Neuronal stem cell (in vitro differentiated cells): ENCODE measurements around the gene FAF1.

Source experiments
- DNase-seq: peaks from one replicate; pipeline ENCODE4 v3.0.0-alpha.2; 2013; ENCODE audit warnings: low spot score
- H2AFZ ChIP-seq: one replicate; pipeline ENCODE4 v1.6.1; 2013; ENCODE audit warnings: mild to moderate bottlenecking, low read length, inconsistent platforms
- H2AK5ac ChIP-seq: 2 replicates; pipeline ENCODE4 v1.6.1; 2013; ENCODE audit warnings: low read depth, mild to moderate bottlenecking, inconsistent platforms, low read length, moderate library complexity, mixed read lengths
- H2BK120ac ChIP-seq: 2 replicates; pipeline ENCODE4 v1.6.1; 2013; ENCODE audit warnings: low read depth, mild to moderate bottlenecking, inconsistent platforms, low read length, moderate library complexity, mixed read lengths
- H2BK12ac ChIP-seq: one replicate; pipeline ENCODE4 v1.6.1; 2013; ENCODE audit warnings: low read length, inconsistent platforms
- H2BK15ac ChIP-seq: 2 replicates; pipeline ENCODE4 v1.6.1; 2013; ENCODE audit warnings: mild to moderate bottlenecking, low read length, inconsistent platforms, mixed read lengths
- H2BK5ac ChIP-seq: one replicate; pipeline ENCODE4 v1.6.1; 2013; ENCODE audit warnings: inconsistent platforms, mild to moderate bottlenecking, low read length, moderate library complexity
- H3K14ac ChIP-seq: one replicate; pipeline ENCODE4 v1.6.1; 2013; ENCODE audit warnings: low read length, inconsistent platforms
- H3K18ac ChIP-seq: 2 replicates; pipeline ENCODE4 v1.6.1; 2013; ENCODE audit warnings: low read length, inconsistent platforms
- H3K23ac ChIP-seq: 2 replicates; pipeline ENCODE4 v1.6.1; 2013; ENCODE audit warnings: low read depth, mild to moderate bottlenecking, mixed read lengths, low read length, inconsistent platforms; ENCODE audit not compliant: poor library complexity
- H3K27ac ChIP-seq: replicated peaks from 3 replicates; pipeline ENCODE4 v1.5.1; 2013; ENCODE audit warnings: low read length, inconsistent platforms
- H3K27me3 ChIP-seq, 3 experiments: 2 replicates each; pipeline ENCODE4 v1.6.1; 2013; ENCODE audit warnings: low read length in 3 of 3, mild to moderate bottlenecking in 2 of 3, inconsistent platforms in 1 of 3, low read depth in 1 of 3, mixed read lengths in 1 of 3, moderate library complexity in 1 of 3; ENCODE audit not compliant: control insufficient read depth in 3 of 3, insufficient read depth in 3 of 3
- H3K36me3 ChIP-seq, 2 donors: replicated peaks in 1 of 2; 2 replicates each; pipeline ENCODE4 v1.6.1; 2013; ENCODE audit warnings: low read length in 2 of 2; ENCODE audit not compliant: control insufficient read depth in 2 of 2, insufficient read depth in 2 of 2
- H3K4ac ChIP-seq: 2 replicates; pipeline ENCODE4 v1.6.1; 2013; ENCODE audit warnings: inconsistent platforms, mild to moderate bottlenecking, low read length, moderate library complexity
- H3K4me1 ChIP-seq, 2 donors: 1 replicate in 1 of 2; 2 replicates in 1 of 2; pipeline ENCODE4 v1.6.1; 2013; ENCODE audit warnings: low read length in 2 of 2, low read depth in 1 of 2; ENCODE audit not compliant: control insufficient read depth in 2 of 2, insufficient read depth in 1 of 2
- H3K4me2 ChIP-seq: one replicate; pipeline ENCODE4 v1.6.1; 2013; ENCODE audit warnings: mild to moderate bottlenecking, low read length, inconsistent platforms; ENCODE audit not compliant: insufficient read depth, poor library complexity, severe bottlenecking
- H3K4me3 ChIP-seq, 2 donors: 2 replicates each; pipeline ENCODE4 v1.5.1; 2013; ENCODE audit warnings: low read length in 2 of 2, mild to moderate bottlenecking in 2 of 2, inconsistent platforms in 1 of 2, moderate library complexity in 1 of 2
- H3K79me1 ChIP-seq: one replicate; pipeline ENCODE4 v1.6.1; 2013; ENCODE audit warnings: low read depth, mild to moderate bottlenecking, inconsistent platforms, low read length, moderate library complexity
- H3K9ac ChIP-seq: one replicate; pipeline ENCODE4 v1.6.1; 2013; ENCODE audit warnings: mild to moderate bottlenecking, low read depth, low read length, inconsistent platforms; ENCODE audit not compliant: poor library complexity
- H3K9me3 ChIP-seq, 2 donors: replicated peaks in 1 of 2; 2 replicates each; pipeline versions ENCODE3 to v1.6.1; 2013; ENCODE audit warnings: low read length in 2 of 2, mild to moderate bottlenecking in 2 of 2, inconsistent platforms in 1 of 2, low read depth in 1 of 2, mixed read lengths in 1 of 2, moderate library complexity in 1 of 2; ENCODE audit not compliant: control insufficient read depth in 2 of 2, insufficient read depth in 1 of 2
- H4K8ac ChIP-seq: one replicate; pipeline ENCODE4 v1.6.1; 2013; ENCODE audit warnings: low read depth, mild to moderate bottlenecking, inconsistent platforms, low read length, moderate library complexity
- H4K91ac ChIP-seq: one replicate; pipeline ENCODE4 v1.6.1; 2013; ENCODE audit warnings: low read length, low read depth, mild to moderate bottlenecking, inconsistent platforms; ENCODE audit not compliant: poor library complexity
- WGBS, 2 donors: extraction: QIAGEN DNeasy Blood & Tissue Kit; methylation state at CpG; one replicate each; pipeline ENCODE4 v1.1.7; 2013; ENCODE audit warnings: missing lambda C conversion rate in 2 of 2, mixed read lengths in 1 of 2; ENCODE audit not compliant: insufficient read length in 2 of 2, insufficient replicate concordance in 1 of 2; ENCODE audit errors: extremely low coverage in 2 of 2; 5-methylcytosine and 5-hydroxymethylcytosine counted together

Gene FAF1

GRCh38 chr1:50853325-50853724, 106.7 kb downstream of the FAF1 start:
- Histone ChIP-seq H3K18ac (no peak overlapping the region), H3K4ac (no peak overlapping the region), H3K4me1 (no peaks in the 10 kb centered on the region), H2BK15ac (no peak overlapping the region), H3K9me3 (no peaks in the 10 kb centered on the region), H3K9ac (no peak overlapping the region), H4K91ac (no peak overlapping the region), H2BK5ac (no peak overlapping the region), H3K4me2 (no peak overlapping the region), H2AK5ac (no peak overlapping the region), H3K79me1 (no peaks in the 10 kb centered on the region), H2BK12ac (no peak overlapping the region), H4K8ac (no peak overlapping the region), H3K27me3 (no peaks in the 10 kb centered on the region), H3K27ac (no peak overlapping the region), H3K23ac (no peak overlapping the region), H3K4me3 (no peak overlapping the region), H3K14ac (no peak overlapping the region), H2BK120ac (no peak overlapping the region), H3K36me3 (no peaks in the 10 kb centered on the region), H2AFZ (no peak overlapping the region)
- no peak for DNase-seq
- WGBS, 2 donors = no CpG with 5 or more reads among the region's 3 CpGs

GRCh38 chr1:50852889-50853288, 107.2 kb downstream of the FAF1 start:
- Histone ChIP-seq H4K8ac (no peak overlapping the region), H3K36me3 (no peaks in the 10 kb centered on the region), H3K4me2 (no peak overlapping the region), H2BK120ac (no peak overlapping the region), H2BK5ac (no peak overlapping the region), H3K4me1 (no peaks in the 10 kb centered on the region), H3K27ac (no peak overlapping the region), H3K4ac (no peak overlapping the region), H3K79me1 (no peaks in the 10 kb centered on the region), H2AK5ac (no peak overlapping the region), H4K91ac (no peak overlapping the region), H3K14ac (no peak overlapping the region), H2BK12ac (no peak overlapping the region), H3K9ac (no peak overlapping the region), H2BK15ac (no peak overlapping the region), H3K18ac (no peak overlapping the region), H2AFZ (no peak overlapping the region), H3K23ac (no peak overlapping the region), H3K9me3 (no peaks in the 10 kb centered on the region), H3K4me3 (no peak overlapping the region), H3K27me3 (no peaks in the 10 kb centered on the region)
- no CpG with 5 or more reads among the region's 1 CpG for WGBS, 2 donors
- no peak for DNase-seq

GRCh38 chr1:50851466-50851865, 108.6 kb downstream of the FAF1 start:
- no peak overlapping the region for H3K23ac ChIP-seq
- no peak overlapping the region for H4K8ac ChIP-seq
- WGBS, 2 donors = no CpG with 5 or more reads among the region's 1 CpG
- H2AFZ ChIP-seq = no peak overlapping the region
- no peak overlapping the region for H2BK5ac ChIP-seq
- no peak overlapping the region for H3K27ac ChIP-seq
- no peak overlapping the region for H4K91ac ChIP-seq
- H2BK12ac ChIP-seq = no peak overlapping the region
- no peak overlapping the region for H3K9ac ChIP-seq
- H3K4me1 ChIP-seq = no peaks in the 10 kb centered on the region
- no peak overlapping the region for H3K4me2 ChIP-seq
- H3K79me1 ChIP-seq = no peaks in the 10 kb centered on the region
- no peaks in the 10 kb centered on the region for H3K36me3 ChIP-seq
- H2BK15ac ChIP-seq = no peak overlapping the region
- H3K18ac ChIP-seq = no peak overlapping the region
- no peak overlapping the region for H3K4me3 ChIP-seq
- no peak overlapping the region for H3K14ac ChIP-seq
- H2BK120ac ChIP-seq = no peak overlapping the region
- no peak for DNase-seq
- H3K4ac ChIP-seq = no peak overlapping the region
- no peak overlapping the region for H2AK5ac ChIP-seq
- H3K27me3 ChIP-seq = no peaks in the 10 kb centered on the region
- peaks cover 0 to 3% of the 10 kb centered on the region in 2 donors for H3K9me3 ChIP-seq

DNA sequence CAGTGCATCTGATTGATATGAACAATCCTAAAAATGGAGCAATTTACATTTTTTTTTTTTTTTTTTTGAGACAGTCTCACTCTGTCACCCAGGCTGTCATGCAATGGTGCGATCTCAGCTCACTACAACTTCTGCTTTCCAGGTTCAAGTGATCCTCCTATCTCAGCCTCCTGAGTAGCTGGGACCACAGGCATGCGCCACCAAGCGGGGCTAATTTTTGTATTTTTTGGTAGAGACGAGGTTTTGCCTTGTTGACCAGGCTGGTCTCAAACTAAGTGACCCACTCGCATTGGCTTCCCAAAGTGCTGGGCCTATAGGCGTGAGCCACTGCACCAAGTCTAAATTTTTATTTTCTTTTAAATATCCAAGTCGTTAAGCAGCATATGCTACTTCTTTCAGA, 109.0 kb downstream of the FAF1 start:
- no peak overlapping the region for H2BK12ac ChIP-seq
- H3K9me3 ChIP-seq = peaks cover 2 to 3% of the 10 kb centered on the region in 2 donors
- H2BK5ac ChIP-seq = no peak overlapping the region
- no peak overlapping the region for H3K4me2 ChIP-seq
- H4K8ac ChIP-seq = no peak overlapping the region
- H3K27ac ChIP-seq = no peak overlapping the region
- H2AK5ac ChIP-seq = no peak overlapping the region
- H2BK120ac ChIP-seq = no peak overlapping the region
- no peaks in the 10 kb centered on the region for H3K36me3 ChIP-seq
- no peak overlapping the region for H4K91ac ChIP-seq
- no peak overlapping the region for H3K18ac ChIP-seq
- no peaks in the 10 kb centered on the region for H3K4me1 ChIP-seq
- no peaks in the 10 kb centered on the region for H3K27me3 ChIP-seq
- no peak overlapping the region for H3K14ac ChIP-seq
- H2BK15ac ChIP-seq = no peak overlapping the region
- H3K4me3 ChIP-seq = no peak overlapping the region
- WGBS, 2 donors = no CpG with 5 or more reads among the region's 7 CpGs
- no peak overlapping the region for H2AFZ ChIP-seq
- no peak for DNase-seq
- H3K79me1 ChIP-seq = no peaks in the 10 kb centered on the region
- H3K23ac ChIP-seq = no peak overlapping the region
- H3K9ac ChIP-seq = no peak overlapping the region
- H3K4ac ChIP-seq = no peak overlapping the region
